Measurements from ENCODE around the gene INF2.

The INF2 gene

DNA sequence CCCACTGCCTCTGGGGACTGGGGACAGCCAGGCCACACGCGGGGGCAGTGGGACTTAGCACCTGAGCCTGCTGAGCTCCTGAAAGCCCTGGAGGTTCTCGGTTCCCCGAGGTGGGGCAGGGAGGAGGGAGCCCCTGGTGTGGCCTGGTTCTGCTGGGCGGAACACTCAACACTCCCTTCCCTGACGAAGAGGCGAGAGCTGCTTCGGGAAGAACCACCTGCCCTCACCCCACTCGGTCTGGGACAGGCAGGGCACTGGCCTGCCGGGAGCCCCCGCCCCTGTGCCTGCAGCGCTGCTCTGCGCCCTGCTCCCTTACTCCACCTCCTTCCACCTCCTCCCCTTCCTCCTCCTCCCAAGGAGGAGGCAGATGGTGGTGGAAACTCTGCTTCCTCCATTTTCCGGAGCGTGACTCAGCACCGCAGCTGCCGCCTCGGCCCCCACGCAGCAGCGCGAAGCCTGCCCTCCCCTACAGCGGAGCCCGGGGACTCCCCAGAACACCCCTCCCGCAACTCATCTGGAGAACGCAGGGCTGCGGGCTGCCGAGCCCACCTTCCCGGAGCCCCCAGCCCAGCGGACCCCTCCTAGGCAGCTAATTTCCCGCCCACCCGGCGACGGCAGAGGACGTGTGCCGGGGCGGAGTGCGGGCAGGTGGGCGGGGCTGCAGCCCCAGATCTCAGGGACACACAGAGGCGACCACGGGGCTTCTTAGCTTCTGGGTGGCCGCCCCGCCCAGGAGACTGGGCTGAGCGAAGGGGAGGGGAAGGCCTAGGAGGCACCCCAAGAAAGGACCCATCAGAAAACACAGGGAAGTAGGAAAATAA lies 11.7 kb upstream of the INF2 start:
- DNase-seq = peak; percentile 57

DNA sequence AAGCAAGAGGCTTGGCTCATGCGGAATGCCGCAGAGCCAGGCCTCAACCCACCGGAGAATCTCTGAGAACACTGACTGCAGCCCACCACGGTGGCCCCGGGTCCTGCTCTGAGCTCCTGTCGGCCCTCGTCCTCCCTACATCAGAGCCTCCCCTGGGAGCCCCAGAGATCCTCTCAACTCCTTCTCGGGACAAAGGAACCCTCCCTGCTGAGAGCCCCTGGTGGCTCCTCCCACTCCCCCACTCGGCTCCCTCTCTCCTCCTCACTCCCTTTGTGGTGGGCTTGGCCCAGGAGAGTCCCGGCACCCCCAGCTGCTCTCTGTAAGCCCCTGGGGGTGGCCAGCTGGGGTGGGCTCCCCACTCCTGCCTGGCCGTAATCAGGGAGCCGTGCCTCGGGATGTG lies 11.1 kb upstream of the INF2 start:
- DNase-seq = no peak

DNA sequence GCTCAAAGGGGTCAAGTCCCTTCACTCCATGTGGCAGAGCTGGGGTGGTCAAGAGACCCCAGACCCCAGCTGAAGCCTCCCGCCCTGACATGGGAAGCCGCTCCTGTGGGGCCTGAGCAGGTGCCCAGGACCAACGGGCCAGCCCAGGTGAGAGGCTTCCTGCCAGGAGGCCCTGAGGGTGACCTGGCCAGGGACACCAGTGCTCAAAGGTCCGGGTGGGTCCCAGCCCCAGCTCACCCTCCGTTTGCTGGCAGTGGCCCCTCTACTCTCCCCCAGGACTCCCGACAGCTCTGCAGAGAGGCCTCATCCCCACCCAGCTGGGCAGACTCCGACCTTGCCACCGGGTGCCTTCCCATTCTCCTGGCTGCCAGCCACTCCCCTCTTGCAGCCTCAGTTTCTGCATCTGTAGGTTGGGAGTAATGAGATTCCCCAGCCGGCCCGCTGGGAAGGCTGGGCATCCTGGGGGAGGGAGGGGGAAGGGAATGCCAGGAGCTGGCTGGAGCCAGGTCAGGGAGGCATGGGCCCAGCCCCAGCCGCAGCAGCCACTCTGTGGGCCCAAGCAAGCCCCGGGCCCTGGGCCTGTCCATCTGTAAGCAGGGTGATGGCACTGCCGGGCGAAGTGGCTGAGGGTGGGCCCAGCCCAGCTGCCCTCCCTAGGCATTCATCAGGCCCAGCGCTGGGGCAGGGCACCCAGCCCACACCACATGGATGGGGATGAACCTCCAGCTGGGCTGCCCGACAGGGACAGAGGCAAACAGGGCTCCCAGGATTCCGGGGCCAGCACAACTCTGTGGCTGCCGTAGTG lies 10.3 kb upstream of the INF2 start:
- no peak for DNase-seq

DNA sequence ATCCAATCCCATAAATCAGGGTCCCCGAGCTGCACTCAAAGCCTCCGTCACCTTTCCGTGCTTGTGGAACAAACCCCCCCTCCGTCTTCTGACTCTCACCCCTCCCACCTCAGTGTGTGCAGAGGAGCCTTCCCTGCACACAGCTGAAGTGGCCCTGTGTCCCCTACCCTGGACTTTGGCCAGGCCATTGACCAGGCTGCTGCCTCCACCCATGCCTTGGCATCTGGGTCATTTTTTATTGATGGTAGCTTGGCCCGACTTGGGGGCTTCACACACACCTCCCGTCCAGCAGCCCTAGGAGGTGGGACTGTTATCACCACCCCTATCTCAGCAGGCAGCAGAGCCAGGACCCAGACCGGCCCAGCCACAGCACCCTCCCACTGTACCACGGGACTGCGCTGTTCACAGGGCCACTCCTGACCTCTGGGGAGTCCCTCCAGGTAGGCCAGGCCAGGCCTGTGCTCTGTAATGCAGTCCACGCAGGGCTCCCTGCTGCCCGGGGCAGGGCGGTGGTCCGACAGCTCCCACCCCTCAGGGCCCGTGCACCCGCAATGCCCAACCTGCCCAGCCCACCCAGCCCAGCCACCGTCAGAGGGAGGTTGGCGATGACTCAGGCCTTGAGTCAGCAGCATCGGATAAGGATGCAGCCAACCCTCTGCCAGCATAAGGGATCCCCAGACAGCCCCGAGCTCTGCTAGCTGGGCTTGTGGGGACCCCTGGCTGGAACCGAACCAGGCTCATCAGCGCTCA lies 9.2 kb upstream of the INF2 start:
- DNase-seq = no peak

DNA sequence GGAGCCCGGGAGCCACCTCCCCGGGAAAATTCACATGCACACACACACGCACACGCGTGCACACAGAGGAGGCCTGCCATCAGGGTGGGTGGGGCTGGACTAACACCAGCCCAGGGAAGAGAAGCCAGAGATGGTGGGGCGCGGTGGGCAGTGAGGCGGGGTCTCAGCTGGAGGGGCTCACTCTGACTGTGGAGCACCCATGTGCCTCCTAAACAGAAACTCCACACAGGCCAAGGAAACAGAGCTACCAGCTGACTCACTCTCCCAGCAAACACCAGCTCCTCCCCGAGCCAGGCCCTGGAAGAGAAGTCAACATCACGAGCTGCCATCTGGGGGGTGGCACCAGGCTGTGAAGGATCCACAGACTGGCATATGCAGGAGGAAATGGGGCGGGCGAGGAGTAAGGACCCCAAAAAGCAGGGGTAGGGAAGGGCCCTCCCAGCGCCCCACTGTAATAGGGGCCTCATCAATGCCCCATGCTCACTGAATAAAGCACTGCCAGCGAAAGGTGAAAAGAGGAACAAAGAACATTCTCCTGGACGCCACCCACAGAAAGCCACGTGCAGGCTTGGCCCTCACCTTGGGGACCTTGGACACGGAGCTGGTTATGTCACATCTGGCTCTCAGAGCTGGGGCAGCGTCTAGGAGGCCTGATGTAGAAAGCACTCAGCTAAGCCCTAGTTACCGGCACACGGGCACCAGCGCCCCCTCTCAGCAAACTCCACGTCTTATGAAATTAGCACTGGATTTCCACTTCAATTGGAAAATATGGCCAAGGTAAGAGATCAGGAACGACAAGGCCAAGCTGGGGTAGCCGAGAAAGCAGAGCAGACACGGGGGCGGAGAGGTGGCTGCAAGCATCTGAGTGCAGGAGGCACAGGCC lies 8.4 kb upstream of the INF2 start:
- no peak for DNase-seq

DNA sequence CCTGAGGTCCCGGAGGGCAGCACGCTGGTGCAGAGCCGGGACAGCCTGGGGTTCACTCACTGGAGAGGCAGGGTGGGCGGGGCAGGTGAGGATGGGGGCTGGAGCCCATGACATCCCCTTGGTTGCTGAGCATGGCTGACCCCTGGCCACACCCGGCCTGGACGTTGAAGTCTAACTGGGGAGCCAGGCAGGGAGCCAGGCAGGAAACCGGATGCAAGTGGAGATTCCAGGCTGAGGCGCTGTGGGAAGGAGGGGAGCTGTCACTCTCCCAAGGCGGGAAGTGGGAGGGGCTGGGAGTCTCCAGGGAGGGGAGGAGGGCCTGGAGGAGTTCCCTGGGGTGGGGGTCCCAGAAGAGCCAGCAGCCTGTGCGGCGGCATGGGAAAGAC lies 7.7 kb upstream of the INF2 start:
- no peak for DNase-seq

DNA sequence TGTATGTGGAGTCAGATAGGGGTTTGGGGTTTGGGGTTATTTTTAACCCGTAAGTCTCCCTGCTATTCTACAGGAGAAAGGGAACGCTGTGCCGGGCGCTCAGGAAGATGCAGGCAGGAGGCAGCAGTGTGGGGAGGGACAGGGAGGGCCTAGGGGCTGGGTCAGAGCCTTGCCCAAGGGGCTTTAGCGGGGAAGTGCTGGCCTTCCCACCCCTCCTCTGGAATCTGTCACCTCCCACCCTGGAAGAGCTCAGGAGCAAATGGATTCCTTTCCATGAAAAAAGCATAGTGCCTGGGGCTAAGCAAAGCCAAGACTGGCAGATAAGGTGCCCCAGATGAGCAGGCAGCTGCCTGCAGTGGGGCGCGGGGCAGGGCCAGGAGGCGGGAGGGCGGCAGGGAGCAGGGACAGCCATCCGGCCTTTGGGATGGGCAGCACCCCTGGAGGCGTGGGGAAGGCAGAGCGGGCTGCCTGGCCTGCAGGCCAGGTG lies 7.3 kb upstream of the INF2 start:
- DNase-seq = no peak

DNA sequence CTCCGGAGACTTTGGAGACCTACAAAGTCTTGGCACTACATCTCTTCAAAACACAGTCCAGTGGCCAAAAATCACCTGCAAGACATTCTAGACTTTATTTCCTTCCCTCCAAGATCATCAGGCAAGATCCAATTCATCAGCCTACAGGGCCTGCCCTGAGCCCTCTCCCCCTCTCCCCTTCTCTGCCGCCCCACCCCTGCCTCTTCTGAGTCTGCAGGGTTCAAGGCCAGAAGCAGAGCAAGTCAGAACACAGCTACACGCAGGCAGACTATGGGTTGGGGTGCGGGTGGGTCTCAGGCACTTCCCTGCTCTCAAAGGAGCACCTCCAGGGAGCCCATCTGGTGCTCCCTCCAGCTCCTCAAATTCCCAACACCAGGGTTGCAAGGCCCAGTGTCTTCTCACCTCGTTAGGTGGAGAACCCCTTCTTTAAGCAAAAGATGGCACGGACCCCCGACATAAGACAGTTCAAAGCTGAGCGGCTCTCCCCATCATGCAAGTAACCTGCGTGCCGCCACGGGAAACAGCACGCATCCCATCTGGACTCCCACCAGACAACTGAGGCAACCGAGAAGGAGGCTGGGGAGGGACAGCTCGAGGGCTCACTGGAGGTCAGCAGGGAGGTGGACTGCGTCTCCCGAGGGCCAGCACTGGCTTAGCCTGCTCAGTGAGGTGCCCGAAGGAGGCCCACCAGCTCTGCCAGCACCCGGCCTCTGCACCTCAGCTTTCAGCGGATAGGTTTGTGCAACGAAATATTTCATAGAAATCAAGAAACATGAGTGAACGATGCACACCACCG lies 5.6 kb upstream of the INF2 start:
- no peak for DNase-seq

DNA sequence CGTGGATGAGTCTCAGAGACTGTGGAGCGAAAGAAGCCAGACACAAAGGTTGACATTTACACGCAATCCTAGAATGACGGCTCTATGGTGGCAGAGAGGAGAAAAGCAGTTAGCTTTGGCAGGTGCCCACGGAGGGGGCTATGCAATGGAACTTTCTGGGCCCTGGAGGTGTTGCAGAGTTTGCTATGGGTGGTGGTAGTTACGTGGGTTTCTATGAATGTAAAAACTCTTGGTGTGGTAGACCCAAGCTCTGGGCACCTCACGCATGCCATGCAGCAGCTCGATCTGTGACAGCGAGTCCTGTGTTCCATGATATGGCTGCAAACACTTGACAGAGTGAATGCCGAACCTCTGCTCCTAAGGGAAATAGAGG lies 5.0 kb upstream of the INF2 start:
- no peak for DNase-seq

DNA sequence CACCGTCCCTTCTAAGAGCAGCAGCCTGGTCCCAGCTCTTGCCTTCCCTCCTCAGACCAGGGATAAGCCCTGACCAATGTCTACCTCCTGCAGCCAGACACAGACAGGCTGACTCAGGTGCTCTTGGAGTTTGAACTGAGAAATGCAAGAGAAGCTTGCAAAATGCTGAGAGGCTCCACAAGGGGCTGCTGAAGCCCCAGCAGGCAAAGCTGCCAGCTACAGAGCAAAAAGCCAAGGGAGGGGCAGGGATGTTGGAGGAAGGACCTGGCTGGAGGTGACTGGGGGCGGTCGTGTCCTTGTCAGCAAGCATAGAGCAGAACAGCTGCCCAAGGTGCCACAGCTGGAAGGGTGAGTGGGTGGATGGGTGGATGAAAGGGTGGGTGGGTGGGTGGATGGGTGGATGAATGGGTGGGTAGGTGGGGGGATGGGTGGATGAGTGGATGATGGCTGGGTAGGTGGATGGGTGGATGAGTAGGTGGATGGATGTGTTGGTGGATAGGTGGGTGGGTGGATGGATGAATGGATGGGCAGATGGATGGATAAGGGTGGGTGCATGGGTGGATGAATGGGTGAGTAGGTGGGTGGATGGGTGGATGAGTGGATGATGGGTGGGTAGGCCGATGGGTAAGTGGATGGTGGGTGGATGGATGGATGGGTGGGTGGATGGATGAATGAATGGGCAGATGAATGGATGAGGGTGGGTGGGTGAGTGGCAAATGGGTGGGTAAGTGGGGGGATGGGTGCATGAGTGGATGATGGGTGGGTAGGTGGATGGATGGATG lies 4.0 kb upstream of the INF2 start:
- DNase-seq = no peak

DNA sequence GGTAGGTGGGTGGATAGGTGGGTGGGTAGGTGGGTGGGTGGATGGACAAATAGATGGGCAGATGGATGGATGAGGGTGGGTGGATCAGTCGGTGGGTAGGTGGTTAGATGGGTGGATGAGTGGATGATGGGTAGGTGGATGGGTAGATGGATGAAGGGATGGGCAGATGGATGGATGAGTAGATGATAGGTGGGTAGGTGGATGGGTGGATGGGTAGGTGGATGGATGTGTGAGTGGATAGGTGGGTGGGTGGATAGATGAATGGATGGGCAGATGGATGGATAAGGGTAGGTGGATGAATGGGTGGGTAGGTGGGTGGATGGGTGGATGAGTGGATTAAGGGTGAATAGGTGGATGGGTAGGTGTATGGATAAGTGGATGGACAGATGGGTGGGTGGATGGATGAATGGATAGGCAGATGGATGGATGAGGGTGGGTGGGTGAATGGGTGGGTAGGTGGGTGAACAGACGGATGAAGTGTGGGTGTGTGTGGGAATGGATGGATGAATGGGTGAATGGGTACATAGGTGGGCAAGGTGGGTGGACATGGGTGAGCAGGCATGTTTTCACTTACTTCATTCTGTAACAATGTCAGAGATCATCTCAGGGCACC lies 3.3 kb upstream of the INF2 start:
- DNase-seq = no peak

DNA sequence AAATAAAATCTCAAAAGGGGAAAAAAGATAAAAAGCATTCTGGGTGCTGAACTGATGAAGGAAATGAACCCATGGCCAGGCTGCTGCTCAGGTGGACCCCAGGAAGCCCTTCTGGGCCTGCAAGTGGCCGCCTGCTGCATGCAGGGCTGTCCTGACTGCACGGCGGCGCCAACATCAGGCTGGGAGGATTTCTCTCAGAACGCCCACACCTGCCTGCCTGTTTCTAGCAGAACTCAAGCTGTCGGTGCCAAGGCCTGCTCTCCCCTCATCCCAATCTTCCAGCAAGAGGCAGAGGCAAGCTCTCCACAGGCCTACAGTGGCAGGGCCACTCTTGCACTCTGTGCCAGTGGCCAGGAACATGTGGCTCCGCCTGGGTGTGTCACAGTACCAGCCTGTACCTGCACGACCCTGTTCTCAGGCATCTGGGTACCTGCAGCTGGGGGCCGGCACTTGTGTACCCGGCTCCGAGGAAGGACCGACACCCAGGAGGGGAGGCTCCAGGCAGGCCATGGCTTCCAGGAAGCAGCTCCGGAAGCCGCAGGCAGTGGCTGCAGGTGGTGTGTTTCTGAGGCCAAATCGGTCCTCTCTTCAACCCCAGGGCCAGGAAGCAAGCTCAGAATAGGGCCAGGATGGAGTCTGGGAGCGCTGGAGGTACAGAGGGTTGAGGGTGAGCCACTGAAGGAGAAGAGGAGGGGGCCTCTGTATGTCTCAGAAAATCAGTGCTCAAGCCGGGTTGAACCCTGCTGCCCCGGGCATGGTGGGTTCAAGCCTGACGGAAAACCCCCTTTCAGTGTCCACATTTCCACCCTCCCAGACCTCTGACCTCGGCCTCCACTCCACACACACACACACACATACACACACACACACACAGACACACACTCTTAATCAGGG lies 2.5 kb upstream of the INF2 start:
- no peak for DNase-seq

DNA sequence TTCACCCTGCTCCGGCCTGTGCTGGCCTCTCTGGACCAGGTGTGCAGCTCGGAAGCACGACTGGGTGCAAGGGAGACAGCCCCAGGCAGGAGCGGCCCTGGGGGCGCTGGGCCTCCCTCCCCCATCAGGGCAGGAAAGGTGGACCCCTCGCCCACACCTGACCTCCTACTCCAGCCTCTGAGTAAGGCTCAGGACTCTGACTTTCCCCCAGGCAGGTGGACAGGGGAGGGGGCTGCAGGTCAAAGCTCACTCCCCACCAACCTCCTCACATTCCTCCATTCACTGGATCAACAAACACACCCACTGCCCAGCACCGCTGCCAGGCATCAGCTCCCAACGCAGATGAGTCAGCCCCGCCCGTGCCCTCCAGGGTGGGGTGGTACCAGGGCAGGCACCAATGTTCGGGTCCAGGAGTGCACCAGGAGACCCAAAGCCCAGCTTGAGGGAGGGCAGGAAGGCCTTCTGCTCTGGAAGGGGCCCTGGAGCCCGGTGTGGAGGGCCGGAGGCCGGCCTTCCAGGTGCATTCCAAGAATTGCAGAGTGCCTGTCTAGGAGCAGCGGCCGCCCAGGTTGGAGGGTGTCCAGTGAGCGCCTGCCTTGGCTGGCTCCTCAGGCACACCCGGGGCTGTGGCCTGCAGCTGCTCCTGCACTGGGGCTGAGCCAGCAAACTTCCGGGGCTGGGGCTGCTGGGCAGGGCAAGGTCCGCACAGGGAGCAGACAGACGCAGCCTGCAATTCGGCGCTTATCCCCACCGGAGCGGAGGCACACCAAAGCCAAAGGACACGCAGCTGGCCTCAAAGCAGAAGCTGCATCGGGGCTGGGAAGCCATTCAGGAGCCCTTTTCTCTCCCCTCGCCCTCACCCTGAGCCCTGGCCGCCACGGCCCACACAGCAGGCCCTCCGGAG lies 1.6 kb upstream of the INF2 start:
- DNase-seq = no peak

DNA sequence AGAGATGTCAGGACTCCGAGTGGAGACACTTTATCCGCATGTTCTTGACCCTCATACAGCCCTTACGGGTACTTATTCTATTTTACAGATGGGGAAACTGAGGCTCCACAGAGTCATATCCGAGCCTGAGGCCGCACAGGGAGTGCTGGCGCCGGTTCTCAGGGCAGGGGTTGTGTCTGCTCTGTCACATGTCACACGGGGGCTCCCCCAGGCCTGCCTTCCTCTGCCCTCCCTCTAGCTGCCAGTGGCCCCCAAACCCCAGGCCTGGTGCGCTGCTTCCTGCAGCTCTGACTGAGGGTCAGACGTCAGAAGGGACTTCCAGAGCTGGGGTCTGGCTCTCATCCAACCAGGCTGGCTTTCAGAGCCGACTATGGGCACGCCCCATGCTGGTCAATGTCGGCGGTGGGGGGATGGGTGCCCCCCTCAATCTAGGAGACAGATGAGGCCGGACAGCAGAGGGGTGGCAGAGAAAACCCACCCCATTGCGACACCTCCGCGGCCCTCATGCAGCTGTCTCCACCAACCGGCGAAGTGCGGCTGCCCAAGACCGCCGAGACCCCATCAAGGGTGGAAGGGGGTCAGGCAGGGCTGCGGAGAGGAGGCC lies 811 bp upstream of the INF2 start:
- no peak for DNase-seq

DNA sequence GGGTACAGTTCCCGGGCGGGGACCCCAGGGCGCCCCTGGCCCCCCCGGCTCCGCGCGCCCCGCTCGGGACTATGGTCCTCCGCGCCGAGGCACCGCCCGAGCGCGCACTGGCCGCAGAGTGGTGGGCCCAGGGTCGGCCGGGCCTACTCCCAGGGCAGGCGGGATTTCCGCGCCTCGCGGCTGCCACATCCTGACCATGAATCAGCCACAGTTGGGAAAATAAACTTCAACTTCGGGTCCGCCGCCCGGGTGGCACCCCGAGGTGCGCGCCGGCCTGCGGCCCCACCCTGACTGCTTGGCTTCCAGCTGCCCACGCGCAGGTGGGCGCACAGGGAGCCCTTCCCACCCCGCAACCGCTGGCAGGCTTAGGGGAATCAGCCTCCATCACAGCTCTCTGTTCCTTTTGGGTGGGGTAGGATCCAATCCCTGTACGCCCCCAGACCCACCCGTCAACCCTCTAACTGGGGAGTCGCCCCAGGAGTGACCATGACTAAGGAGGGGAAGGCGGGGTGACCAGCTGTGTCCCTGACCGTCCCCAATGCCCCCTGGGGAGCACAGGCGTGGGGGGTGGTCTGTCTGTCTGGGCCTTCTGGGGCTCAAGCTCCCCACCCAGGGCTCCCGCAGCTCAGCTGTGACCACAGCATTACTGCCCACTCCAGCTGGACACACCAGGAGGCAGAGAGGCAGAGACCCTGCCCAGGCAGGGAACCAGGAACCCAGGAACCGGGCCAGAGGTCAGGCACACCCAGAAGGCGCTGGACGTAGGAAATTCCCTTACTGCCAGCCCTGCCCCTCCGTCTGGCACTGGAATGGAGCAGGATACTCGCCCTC lies 678 bp downstream of the INF2 start:
- no peak for DNase-seq

DNA sequence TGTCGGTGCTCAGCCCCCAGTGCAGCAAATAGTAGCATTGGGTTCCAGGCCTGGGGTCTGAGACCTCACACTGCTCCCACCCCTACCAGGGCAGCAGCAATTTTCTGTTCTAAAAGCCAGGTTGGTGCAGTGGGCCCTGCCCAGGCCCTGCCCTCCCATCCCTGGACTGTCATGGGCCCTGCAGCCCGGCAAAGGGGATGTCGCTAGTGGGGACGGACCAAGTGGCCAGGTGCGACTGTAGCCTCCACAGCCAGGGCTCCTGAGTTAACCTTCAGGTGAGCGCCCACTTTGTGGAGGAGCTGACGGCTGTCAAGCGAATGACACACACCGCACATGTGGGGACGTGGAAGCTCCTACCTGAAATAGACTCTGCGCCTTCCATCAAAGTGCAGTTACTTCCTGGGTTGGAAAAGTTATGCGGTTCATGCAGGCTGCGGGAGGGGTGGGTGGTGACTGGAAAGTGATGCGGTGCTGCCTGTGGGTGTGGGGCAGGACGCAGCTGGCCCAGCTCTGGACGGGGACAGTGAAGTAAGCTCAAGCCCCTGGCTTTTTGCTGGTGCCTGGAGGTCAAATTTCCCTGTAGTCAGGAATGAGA lies 1.5 kb downstream of the INF2 start:
- DNase-seq = no peak
